A673 (cell line): Measurements from ENCODE around the gene RELT. TPM values are rescaled to one million over a fixed set of nuclear protein-coding genes. Genes with fewer than 3 reads are reported as not detected.

ENCODE experiments used
- BruUV-seq: library from RNA; stranded (reverse); fragments of 400-500 nt; replicated peaks from 2 replicates; lab custom pipeline; 2021; lab: Mats Ljungman, UMichigan
- CTCF ChIA-PET: fragments of 300-600 bp; sonication (Branson Sonifier 250); formaldehyde crosslinking; loops from one replicate; lab custom pipeline; 2022; ENCODE audit warnings: antibody characterized with exemption; lab: Charles Lee
- POLR2A ChIA-PET: fragments of 300-600 bp; sonication (Branson Sonifier 250); formaldehyde crosslinking; loops from one replicate; lab custom pipeline; 2022; ENCODE audit warnings: antibody characterized with exemption; ENCODE audit not compliant: low non-redundant PET; lab: Charles Lee
- DNase-seq: peaks from one replicate; pipeline ENCODE4 v3.0.0-alpha.2; 2015; ENCODE audit warnings: low spot score
- H3K27ac ChIP-seq: fragments of 200-600 bp; sonication (generic); 2 replicates; pipeline ENCODE4 v1.5.1; 2016; ENCODE audit warnings: mixed run types, low read depth, mild to moderate bottlenecking, mixed read lengths, antibody characterized with exemption, low read length; ENCODE audit not compliant: poor library complexity, severe bottlenecking
- H3K27me3 ChIP-seq: fragments of 200-600 bp; sonication (generic); replicated peaks from 2 replicates; pipeline ENCODE4 v1.6.1; 2017; ENCODE audit warnings: mixed run types, low read depth, mild to moderate bottlenecking, mixed read lengths, antibody characterized with exemption, low read length; ENCODE audit not compliant: insufficient read depth, poor library complexity
- H3K36me3 ChIP-seq: fragments of 200-600 bp; sonication (generic); 2 replicates; pipeline ENCODE4 v1.6.1; 2016; ENCODE audit warnings: mixed run types, mild to moderate bottlenecking, mixed read lengths, antibody characterized with exemption, low read length; ENCODE audit not compliant: insufficient read depth, poor library complexity, severe bottlenecking
- H3K4me1 ChIP-seq: fragments of 200-600 bp; sonication (generic); 2 replicates; pipeline ENCODE4 v1.6.1; 2017; ENCODE audit warnings: mixed run types, mild to moderate bottlenecking, mixed read lengths, antibody characterized with exemption, low read length; ENCODE audit not compliant: insufficient read depth, poor library complexity, severe bottlenecking
- H3K4me3 ChIP-seq: fragments of 200-600 bp; sonication (generic); 2 replicates; pipeline ENCODE4 v1.5.1; 2016; ENCODE audit warnings: low read depth, mixed run types, mild to moderate bottlenecking, mixed read lengths, low read length; ENCODE audit not compliant: poor library complexity, severe bottlenecking
- H3K9me3 ChIP-seq: fragments of 200-600 bp; sonication (generic); 2 replicates; pipeline ENCODE4 v1.6.1; 2016; ENCODE audit warnings: mixed run types, low read depth, mild to moderate bottlenecking, mixed read lengths, antibody characterized with exemption, low read length; ENCODE audit not compliant: poor library complexity, severe bottlenecking
- EZH2 ChIP-seq: fragments of 200-600 bp; sonication (generic); IDR thresholded peaks from 2 replicates; pipeline ENCODE4 v1.6.1; 2017; ENCODE audit warnings: borderline replicate concordance, low read depth, mild to moderate bottlenecking, mixed read lengths, antibody characterized with exemption, low read length; ENCODE audit not compliant: poor library complexity, severe bottlenecking
- intact Hi-C: fragments of 100-400 bp; cut with micrococcal nuclease; formaldehyde crosslinking; loops from one replicate; pipeline ENCODE4 v1.10.0; 2022; ENCODE audit not compliant: unreplicated experiment
- total RNA-seq: library from RNA; stranded (reverse); gene quantifications from 2 replicates; pipeline ENCODE4 v1.2.3, GENCODE V29; 2021
- TF ChIP-seq, protein P1 (sequence below): fragments of 300-800, 200-600 bp; sonication (generic); conservative IDR thresholded peaks from 2 replicates; pipeline ENCODE4 v1.5.1; 2017; ENCODE audit warnings: low read depth, mild to moderate bottlenecking, antibody characterized with exemption, low read length, moderate library complexity, mixed read lengths

Gene RELT
- total RNA-seq, 1 experiment from 2014 or later = 20.9 TPM

DNA sequence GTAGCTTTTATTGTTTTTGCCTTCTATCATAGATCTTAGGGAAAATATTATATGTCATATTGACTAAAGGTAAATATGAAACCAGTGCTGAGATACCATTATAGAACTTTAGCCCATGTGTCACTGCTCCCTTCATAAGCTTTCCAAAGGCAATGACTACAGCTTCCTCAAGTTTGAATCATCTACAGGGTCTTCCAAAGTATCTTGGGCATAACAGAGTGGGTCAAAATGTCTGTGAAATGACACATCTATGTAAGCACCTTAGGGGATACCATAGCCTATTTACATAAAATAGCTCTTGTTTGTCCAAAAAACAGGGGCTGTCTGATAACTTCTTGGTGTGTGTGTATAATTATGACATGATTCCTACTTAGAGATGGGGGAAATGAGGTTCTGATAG lies 52.5 kb downstream of the RELT start:
- TF ChIP-seq, protein P1, sequence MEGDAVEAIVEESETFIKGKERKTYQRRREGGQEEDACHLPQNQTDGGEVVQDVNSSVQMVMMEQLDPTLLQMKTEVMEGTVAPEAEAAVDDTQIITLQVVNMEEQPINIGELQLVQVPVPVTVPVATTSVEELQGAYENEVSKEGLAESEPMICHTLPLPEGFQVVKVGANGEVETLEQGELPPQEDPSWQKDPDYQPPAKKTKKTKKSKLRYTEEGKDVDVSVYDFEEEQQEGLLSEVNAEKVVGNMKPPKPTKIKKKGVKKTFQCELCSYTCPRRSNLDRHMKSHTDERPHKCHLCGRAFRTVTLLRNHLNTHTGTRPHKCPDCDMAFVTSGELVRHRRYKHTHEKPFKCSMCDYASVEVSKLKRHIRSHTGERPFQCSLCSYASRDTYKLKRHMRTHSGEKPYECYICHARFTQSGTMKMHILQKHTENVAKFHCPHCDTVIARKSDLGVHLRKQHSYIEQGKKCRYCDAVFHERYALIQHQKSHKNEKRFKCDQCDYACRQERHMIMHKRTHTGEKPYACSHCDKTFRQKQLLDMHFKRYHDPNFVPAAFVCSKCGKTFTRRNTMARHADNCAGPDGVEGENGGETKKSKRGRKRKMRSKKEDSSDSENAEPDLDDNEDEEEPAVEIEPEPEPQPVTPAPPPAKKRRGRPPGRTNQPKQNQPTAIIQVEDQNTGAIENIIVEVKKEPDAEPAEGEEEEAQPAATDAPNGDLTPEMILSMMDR = no peak
- TF ChIP-seq EZH2 = no peak
- no peaks in the 10 kb centered on the region for H3K4me1 ChIP-seq
- DNase-seq = no peak
- ChIA-PET CTCF (no interaction called here), POLR2A (no interaction called here)
- no peak overlapping the region for H3K27ac ChIP-seq
- intact Hi-C loops = no loop called here
- BruUV-seq = no TSS peak
- no peaks in the 10 kb centered on the region for H3K27me3 ChIP-seq
- no peaks in the 10 kb centered on the region for H3K36me3 ChIP-seq
- H3K4me3 ChIP-seq = no peak overlapping the region
- H3K9me3 ChIP-seq = no peaks in the 10 kb centered on the region

DNA sequence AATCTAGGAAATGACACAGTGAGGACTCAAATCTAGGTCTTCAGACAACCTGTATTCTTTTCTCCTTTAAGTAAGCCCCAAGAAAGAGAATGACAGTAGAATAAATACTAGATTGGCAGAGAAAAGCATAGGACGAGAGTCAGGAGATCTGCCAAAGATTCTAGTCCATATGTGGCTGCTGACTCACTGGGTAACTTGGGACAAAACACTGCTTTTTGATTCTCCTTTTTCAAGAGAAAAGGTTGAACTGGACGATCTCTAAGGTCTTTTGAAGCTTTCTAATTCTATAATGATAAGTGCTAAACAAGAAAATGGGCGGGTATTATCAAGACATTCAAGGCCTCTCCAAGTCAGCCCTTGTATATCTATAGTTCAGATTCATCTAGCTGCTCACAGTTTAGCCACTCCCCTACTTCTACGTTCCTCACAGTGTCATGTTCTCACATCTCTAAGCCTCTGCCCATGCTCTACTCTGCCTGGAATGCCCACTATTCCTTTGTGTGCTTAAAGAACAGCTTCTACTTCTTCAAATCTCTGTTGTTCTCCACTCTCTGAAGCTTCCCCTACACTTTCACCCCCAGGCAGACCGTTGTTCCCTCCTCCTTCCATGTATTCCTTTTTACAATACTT lies 53.0 kb downstream of the RELT start:
- H3K27ac ChIP-seq = no peak overlapping the region
- H3K9me3 ChIP-seq = no peaks in the 10 kb centered on the region
- DNase-seq = no peak
- no peak overlapping the region for H3K4me3 ChIP-seq
- H3K4me1 ChIP-seq = no peaks in the 10 kb centered on the region
- intact Hi-C loops = no loop called here
- CTCF ChIA-PET = no interaction called here
- POLR2A ChIA-PET = interaction anchor here (0.5 kb wide), 1 partner anchor 84 kb away, joined by 3 read pairs; no protein-coding TSS in a partner anchor
- H3K27me3 ChIP-seq = no peaks in the 10 kb centered on the region
- TF ChIP-seq, protein P1 = no peak
- TF ChIP-seq EZH2 = no peak
- H3K36me3 ChIP-seq = no peaks in the 10 kb centered on the region
- no TSS peak for BruUV-seq

DNA sequence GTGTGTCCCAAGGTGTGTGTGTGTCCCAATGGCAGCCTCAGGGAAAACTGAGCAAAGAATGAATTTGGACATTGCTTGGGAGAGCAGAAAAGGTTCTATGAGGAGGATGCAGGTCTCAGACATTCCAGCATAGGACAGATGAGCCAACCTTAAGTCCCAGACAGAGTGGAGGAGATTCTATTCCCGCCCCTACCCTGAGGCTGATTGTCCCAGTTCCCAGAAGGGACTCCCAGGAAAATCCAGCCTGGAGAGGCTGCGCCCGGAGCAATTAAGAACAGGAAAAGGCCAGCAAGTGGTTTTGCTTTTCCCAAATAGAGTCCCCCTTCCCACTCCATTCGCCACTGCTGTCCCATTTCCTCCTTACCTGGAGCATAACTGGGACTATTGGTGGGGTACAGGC lies 54.1 kb downstream of the RELT start:
- Histone ChIP-seq H3K4me1 (no peaks in the 10 kb centered on the region), H3K9me3 (no peaks in the 10 kb centered on the region), H3K27me3 (no peaks in the 10 kb centered on the region), H3K4me3 (no peak overlapping the region), H3K27ac (no peak overlapping the region), H3K36me3 (no peaks in the 10 kb centered on the region)
- ChIA-PET POLR2A (no interaction called here), CTCF (no interaction called here)
- no peak for DNase-seq
- no TSS peak for BruUV-seq
- TF ChIP-seq, protein P1 = no peak
- TF ChIP-seq EZH2 = no peak
- intact Hi-C loops = no loop called here
